Activated CD8-positive, alpha-beta memory T cell treated with anti-CD3 and anti-CD28 coated beads, Interleukin-2, amount 50 U/mL, for 4 hours (primary cell): Measurements from ENCODE around the gene CCDC157.
"Not testable (repeated sequence)": the region's sequence is repeated elsewhere in the genome, so short reads cannot be mapped to it uniquely, and the experiment has no call there.

Source experiments
- DNase-seq: peaks from one replicate; pipeline ENCODE4 v3.0.0-alpha.2; 2020

CCDC157 gene

DNA sequence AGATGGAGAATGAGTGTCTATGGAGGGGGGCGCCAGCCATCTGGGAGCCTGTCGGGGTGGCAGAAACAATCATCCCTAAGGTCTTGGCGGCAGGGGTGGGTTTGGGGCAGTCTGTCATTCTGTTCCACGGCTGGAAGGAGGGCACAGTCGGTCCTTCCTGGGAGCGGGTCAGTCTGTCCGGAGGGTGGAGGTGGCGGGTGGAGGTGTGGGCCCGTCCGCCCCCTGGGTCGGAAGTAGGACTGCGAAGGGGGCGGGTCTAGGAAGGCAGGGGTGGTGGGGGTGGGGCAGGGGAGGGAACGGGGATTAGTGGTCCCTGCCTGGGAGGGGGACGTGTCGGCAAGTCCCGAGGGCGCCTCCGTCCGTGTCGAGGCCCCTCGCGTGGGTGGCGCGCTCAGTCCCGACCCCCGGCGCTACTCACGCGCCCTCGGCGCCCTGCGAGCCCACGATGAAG is 30.5 kb upstream of the CCDC157 start:
- no peak for DNase-seq

DNA sequence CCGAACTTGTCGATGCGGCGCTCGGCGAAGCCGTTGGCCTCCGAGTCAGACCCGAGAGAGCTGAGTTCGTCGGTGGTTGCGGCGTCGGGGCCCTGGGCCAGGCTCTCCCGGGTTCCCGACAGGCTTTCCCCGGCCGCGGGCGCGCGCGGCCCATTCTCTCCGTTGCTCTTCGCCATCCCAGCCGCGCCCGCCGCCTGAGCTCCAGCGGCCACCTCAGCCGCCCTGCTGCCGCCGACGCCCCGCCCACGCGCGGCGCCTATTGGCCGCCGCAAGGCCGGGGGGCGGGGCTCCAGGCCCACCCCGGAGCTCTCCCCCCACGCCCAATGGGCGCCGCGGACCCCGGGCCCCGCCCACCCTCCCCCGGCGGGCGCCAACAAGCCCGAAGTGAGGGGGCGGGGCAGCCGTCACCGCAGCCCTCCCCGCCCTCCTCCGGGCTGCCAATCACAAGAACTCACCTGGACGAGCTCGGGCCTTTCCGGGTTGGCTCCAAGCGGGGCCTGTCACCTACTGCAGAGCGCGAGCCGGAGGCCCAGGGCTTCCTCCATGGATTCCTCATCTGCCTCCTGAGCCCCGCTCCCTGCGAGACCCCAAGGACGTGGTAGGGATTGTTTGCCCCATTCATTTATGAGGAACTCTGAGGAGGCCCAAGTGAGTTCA is 30.0 kb upstream of the CCDC157 start, which contains the start of gene TBC1D10A:
Gene TBC1D10A (minus strand): TSS at position 236 of the 657 bp plus-strand sequence. CDS start 60 bp downstream, at position 176.
- DNase-seq = peak; percentile 94

DNA sequence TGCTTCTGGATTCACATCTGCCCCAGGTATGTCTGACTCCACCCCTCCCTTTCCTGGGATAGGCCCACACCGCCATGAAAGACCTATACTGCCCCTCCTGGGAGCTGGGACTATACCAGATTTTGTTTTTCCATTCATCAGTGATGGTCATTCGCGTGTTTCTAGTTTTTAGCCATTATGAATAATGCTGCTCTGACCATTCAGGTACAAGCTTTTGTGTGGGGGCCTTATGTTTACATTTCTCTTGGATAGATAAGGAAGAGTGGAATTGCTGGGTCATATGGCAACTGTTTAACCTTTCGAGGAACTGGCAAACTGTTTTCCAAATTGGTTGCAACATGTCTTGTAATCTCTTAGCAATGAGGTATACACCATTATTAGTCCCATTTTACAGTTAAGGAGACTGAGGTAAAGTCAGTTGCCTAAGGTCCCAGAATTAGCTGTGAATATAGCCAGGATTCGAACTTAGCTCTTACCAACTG is 28.9 kb upstream of the CCDC157 start:
- DNase-seq = no peak

DNA sequence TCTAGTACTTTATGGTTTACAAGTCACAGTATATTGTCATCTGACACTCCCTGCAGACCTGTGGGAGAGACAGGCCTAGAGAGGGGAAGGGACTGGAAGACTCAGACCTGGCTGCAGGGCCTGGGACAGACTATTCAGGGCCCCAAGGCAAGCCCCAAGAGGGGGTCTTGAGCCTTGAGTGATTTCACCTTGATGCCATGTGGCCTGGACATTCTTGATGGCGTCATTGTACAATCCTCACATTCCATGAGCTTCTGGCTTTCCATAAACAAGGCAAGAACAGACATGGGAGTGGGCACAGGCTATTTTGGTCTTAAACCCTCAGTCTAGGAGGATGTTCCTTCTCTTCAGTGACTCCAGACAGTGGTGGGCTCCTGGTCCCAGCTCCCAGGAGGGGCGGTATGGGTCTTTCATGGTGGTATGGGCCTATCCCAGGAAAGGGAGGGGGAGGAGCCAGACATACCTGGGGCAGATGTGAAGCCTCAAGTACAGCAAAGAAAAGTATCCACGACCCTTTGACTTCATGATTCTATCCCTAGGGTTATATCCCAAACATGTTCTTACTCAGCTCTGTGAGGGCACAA is 28.2 kb upstream of the CCDC157 start:
- DNase-seq = no peak

DNA sequence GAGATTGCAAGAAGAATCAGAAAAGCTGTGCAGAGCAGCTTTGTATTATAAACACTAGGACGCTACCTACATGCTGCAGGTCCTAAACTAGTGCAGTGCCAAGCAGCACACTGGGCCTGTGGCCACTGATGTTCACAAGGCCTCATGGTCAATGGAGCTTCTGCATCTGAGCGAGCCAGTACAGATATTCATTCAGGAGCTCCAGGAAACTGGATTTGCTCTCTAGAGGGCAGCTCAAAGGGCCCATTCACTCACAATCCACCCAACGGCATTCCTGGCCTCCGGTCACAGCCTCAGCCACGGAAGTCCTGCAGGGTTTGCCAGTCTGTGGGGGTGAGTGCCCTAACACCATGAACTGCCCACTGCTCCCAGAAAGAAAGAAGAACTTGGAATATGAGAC is 24.3 kb upstream of the CCDC157 start:
- DNase-seq = no peak

DNA sequence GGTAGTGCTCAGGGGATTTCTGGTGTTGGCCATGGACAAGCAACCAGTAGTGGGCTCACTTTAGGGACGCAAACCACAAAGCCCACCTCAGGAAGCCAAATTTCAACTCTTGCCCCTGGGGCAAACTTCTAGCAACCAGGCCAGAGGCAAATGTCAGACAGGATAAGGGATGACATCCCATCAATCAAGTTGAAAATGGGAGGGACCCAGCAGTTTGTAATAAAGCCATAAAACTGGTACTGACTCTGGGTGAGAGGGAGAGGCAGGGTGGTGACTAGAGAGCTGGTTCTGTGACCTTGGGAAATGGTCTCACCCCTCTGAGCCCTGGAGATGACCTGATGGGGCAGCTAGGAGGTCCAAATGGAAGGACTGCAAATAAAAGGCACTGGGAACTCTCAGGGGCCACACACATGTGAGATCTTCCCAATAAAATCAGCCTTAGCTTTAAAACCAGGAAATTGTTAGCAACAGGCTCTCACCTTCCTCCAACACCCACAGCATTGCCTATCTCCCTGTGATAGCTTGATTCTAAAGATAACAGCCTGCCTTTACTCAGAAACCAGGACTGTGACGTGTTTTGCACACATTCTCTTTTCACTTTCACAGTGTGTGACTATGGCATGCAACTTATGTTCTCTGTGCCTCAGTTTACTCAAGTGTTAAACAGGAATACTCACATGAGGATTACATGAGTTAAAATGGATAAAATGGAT is 23.7 kb upstream of the CCDC157 start:
- DNase-seq = no peak

DNA sequence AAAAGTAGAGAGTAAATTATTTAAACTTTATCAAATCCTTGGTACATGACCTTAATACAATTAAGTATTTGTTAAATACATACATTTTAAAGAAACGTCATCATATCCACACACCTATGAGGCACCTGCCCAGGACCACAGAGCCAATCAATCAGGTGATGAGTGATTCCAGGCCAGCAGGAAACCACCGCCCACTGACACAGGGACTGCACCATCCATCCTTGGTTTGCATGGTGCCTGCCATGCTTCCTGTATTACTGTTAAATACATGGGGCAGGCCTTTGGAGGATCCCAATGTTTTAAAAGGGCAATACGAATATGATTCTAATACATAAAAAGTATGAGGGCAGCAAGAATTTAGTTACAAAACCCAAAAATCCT is 23.1 kb upstream of the CCDC157 start:
- DNase-seq = no peak

DNA sequence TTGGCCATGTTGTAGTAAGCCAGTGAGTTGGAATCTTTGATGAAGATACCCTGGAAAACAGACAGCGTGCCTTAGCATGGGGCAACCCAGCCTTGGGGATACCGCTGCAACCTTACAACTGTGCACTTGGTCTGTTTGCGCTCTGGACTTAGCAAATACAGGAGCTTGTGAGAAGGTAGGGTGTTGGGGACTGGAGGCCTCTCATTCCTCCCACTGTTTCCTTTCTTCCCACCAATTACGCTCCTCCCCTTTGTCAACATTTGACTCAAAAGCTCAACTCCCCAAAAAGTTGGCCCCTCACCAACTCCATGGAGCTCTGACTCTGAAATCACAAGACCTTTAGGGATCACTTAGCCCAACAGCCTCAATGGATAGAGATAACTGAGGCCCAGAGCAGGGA is 22.2 kb upstream of the CCDC157 start:
- no peak for DNase-seq

DNA sequence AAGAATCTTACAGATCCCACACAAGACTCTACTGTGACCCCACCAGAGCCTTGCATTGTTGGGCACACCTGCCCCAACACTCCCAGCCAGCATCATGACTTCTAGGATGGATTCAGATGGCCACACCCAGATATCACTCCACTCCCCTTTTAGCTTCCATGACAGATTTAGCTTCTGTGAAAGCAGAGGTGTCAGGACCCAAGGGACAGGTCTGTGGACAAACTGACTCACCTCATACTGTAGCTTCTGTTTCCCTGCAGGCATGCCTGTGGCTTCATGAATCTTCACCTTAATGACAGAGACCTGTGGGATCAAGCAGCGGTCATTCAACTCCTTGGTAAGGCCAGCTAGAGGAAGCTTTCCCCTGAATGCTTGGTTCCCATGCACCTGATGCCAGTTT is 21.6 kb upstream of the CCDC157 start:
- no peak for DNase-seq

DNA sequence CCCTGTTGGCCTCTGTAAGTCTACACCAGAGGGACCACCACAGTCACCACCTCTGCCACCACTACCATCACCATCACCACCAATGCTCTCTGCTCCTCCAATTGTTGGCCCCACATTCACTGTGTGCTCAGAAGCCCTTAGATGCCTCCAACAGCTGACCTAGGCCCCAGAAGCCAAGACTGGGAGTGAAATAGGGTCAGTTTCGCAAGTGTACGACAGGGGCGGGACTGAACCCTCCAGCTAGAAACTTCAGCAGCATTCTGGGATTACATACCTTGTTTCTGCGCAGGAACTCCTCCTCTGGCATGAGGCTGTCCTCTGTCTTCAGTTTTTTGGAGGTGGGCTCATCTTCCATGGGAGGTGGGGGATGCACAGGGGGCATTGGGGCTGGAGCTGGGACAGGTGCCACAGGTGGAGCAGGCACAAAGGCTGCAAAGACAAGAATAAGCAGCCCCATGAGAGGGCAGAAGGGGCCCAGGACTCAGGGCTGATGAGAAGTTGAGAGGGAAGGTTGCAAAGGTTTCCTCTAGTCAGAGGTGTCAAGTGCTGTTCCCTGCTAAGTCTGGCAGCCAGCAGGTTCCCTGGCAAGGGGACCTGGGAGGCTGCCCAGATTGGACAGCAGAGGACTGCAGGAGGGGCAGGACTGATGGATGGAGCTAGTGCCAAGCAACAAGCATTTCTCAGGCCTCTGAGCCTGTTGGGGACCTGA is 19.9 kb upstream of the CCDC157 start:
- no peak for DNase-seq

DNA sequence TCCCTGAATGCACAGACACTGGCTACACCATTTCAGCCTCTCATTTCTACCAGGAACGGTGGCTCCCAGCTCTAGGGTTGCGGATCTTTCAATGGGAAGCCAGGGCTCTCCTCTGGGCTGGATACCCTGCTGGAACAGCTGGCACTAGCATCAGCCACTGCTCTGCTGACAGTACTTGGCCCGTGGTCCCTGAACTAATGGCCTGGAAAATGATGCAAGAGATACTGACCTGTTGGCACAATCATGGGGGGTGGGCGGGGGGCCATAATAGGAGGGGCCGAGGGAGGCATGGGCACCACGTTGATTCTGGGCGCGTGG is 19.4 kb upstream of the CCDC157 start:
- no peak for DNase-seq

DNA sequence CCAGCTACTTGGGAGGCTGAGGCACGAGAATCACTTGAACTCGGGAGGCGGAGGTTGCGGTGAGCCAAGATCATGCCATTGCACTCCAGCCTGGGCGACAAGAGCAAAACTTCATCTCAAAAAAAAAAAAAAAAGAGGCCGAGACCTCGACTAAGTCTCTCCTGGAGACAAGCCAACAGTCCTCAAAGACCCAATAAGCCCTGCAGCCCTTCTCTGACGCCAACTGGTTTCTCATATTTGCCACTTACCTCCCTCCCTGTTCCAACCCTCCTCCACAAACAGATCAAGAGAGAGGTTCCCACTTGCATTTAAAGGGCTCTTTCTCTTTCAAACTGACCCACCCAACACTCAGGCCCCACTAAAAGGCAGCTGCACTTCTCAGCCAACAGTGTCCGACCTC is 18.5 kb upstream of the CCDC157 start:
- DNase-seq = not testable (repeated sequence)

DNA sequence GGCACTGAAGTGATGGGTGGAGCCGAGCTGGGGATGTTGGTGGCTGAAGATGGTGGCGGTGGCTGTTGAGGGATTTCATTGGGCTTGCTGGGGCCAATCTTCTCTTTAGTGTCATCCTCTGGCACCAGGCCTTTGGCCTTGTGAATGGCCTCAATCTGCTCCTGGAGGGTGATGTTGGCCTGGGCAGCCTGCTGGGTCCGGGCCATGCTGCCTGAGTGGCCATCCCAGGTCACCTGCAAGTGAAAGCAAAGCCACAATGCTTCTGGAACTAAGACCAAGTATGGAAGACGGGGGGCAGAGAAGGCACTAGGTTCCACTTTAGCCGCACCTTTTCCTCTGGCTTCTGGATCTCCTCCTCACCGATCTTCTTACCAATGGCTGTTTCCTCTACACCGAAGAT is 18.0 kb upstream of the CCDC157 start:
- DNase-seq = no peak

DNA sequence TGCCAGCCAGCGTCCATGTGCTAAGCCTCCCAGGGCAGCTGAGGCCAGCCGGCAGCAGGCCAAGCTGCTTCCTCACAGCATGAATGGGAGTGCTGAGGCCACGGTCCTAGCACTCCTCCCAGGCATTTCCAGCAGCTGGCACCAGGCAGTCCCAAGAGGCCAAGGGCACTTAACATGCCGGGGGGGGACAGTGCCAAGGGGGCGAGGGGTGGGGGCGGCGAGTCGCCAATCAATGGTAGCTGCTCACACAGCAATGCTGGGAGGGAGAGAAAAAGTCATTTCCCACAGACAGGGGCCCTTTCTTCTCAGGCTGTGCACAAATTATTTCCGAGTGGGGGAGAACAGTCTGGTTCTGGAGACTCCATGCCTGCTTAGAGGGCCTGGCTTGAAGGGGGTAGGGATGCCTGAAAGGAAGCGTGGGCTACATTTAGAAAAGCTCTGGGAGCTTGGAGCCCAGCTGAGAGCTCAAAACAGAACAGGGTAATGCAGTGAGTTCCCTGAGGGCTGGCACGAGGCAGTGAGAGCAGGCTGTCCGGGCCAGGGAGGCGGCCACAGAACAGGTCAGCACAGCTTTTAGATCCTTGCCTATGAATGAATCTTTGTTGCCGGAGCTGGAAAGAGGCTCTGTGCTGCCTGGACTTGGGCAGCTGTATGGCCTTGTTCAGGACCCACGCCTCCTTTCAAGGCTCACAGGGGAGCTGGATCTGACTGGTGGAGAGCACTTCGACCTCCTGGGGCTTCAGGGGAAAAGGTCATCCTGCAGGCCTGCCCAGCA is 15.7 kb upstream of the CCDC157 start:
- no peak for DNase-seq

DNA sequence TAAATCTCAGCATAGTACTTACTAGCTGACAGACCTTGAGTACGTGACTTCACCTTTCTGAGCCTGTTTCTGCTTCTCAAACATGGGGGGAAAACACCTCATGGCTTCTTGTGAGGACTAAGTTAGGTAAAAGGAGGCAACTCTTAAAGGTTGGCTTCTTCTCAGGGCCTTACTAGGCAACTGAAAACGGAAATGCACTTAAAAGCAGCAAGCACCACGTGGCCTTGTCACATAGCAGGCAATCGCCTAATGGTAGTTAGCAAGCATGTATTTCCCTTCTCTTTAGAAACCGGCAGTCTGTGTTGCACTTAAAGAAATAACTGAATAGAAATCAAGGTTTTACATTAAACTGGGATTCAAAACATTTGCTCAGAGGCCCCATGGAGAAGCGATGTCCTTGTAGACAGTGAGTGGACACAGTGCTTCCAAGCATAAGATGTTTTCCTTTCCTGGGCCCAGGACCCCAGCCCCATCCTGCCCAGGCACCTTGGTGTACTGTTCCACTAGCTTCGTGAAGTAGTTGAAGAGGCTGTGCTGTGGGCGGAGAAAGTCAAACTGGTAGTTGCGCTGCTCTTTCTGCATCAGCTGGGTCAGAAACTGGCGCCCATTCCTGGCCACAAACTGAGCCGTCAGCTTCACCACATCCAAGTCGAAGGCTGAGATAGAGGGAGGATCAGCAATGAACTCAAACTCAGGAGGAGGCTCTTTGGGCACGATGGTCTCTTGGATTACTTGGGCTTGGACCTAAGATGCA is 12.2 kb upstream of the CCDC157 start:
- no peak for DNase-seq

DNA sequence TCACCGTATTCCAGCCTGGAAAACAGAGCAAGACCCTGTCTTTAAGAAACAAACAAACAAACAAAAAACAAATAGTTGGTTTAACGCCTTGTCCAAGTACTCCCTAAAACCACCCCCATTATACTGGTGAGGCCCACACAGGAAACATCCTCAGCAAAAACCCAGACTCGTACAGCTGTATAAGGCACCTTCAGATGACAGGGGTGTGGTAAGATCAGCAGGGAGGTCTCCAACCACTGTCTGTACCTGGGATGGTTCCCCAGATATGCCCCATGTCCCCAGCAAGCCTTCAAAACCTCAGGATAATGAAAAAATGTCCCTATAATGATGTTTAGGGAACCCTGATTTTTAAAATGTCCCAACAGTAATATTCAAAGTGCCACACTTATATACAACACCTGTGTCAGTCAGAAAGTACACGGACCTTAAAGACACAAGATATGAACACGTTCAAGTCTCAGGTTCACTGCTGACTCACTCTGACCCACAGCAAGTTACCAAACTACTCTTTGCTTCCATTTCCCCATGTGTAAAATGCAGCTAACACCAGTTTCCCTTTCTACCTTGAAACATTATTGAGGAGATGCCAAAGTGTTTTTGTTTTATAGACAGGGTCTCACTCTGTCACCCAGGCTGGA is 9.4 kb upstream of the CCDC157 start:
- no peak for DNase-seq

DNA sequence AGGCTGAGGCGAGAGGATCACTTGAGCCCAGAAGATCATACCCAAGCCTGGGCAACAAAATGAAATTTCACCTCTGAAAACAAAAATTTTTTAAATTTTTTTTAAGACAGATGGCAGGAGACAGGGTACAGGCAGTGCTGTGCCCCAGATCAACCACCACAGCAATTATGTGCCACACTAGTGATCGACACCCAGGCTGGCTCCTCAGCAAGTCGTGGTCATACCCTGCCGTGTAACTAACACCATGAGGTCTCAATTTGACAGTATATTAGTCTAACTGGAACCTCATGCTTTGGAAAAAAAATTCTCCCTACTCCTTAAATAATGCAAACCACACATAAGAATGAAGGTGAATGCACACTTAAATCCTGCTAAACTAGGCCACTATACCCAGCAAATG is 8.4 kb upstream of the CCDC157 start:
- no peak for DNase-seq

DNA sequence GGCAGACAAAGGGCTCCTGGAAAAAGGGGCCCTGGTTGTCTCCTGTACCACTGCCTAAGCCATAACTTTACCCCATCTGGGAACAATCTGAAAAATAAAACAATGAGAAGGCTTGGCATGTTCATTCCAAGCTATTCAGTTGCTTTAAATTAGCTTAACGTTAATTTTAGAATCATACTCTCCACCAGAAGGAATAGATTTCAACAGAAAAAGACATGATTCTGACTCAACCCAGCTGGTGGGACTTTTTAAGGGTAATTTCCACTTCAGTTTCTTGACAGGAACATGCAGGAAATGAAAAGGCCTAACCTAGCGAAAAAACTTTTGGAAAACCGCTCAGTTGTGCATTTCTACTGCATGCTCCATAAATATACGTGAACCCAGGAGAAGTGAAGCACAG is 8.0 kb upstream of the CCDC157 start:
- DNase-seq = no peak

DNA sequence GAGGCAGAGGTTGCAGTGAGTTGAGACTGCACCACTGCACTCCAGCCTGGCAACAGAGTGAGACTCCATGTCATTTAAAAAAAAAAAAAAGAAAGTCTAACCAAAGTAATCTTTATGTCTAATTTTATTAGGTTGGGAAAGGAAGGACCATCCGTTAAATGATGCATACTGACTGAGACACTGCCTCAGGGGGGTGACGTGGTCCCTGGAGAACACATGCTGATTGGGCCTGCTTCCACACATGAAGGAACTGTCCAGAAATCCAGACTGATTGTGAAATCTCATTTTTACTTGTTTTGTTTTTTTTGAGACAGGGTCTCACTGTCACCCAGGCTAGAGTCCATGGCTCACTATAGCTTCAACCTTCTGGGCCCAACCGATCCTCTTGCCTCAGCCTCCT is 5.6 kb upstream of the CCDC157 start:
- no peak for DNase-seq

DNA sequence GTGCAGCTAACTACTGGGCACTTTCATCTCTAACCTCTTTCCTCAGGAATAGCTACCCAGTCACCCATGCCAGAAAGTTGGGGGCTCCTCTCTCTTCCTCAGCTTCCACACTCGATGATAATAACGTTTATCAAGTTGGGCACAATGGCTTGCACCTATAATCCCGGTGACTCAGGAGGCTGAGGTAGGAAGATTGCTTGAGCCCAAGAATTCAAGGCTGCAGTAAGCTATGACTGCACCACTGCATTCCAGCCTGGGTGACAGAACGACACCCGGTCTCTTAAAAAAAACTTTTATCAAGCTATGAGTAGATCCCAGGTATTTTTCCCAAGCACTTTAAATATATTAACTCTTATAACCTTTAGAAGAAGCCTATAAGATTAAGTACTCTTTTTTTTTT is 2.2 kb upstream of the CCDC157 start:
- no peak for DNase-seq

DNA sequence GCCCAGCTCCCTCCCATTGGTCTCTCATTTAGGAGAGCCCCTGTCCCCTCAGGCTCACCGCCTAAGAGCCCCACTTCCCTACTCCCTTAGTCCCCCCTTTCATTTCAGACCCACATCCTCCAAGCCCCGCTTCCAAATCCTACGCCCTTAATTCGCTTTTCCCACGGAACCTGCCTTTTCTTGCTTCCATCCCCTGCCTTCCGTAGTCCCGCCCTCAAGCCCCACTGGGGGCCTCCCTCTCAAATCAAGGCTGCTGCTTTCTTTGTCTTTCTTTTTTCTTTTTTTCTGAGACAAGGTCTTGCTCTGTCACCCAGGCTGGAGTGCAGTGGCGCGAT is 396 bp downstream of the CCDC157 start:
- no peak for DNase-seq
